NCI-H526 treated with DMSO at 0.1 percent for 48 hours (cell line): ENCODE results near the gene LEMD1.
"Not testable (repeated sequence)": the region's sequence is repeated elsewhere in the genome, so short reads cannot be mapped to it uniquely, and the experiment has no call there.

Experiments used
- DNase-seq: peaks from one replicate; lab custom pipeline; 2025; lab: John Stamatoyannopoulos, UW

Gene LEMD1

GRCh38 chr1:205429762-205430695 lies 8.2 kb upstream of the LEMD1 start:
- no peak for DNase-seq

- no peak for DNase-seq
These were observed 3.2 kb upstream of the LEMD1 start for GRCh38 chr1:205424901-205425600.

GRCh38 chr1:205423814-205424399 lies 2.1 kb upstream of the LEMD1 start:
- no peak for DNase-seq

DNA sequence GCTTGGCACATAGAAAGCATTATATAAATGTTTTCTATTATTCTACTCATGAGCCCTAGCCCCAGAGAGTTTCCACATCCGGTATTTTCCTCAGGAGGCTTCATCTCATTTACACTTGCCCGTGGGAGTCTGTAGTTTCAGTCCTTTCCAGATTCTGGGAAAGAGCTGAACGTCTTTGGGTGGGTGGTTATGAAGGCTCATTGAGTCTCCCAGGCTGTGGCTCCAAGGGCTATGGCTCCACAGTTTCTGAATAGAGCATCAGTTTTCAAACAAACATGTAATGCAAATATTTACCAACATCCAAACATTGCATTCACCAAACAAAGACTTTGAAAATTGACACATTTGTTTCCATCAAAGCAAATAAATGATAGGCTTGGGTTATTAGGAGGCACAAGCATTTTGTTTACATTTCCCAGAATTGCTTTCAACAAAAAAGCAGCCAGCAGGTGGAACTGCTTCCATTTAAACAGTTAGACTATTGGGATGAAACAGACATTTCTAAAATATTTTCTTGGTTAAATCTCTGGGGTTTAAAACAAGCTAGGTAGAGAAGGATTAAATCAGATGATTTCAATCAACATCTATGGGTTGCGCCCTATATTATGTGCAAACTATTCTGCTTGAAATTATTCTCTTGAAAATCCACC lies 1.3 kb upstream of the LEMD1 start:
- DNase-seq: no peak

- DNase-seq: no peak
These were observed 918 bp downstream of the LEMD1 start for GRCh38 chr1:205420938-205421337.

DNA sequence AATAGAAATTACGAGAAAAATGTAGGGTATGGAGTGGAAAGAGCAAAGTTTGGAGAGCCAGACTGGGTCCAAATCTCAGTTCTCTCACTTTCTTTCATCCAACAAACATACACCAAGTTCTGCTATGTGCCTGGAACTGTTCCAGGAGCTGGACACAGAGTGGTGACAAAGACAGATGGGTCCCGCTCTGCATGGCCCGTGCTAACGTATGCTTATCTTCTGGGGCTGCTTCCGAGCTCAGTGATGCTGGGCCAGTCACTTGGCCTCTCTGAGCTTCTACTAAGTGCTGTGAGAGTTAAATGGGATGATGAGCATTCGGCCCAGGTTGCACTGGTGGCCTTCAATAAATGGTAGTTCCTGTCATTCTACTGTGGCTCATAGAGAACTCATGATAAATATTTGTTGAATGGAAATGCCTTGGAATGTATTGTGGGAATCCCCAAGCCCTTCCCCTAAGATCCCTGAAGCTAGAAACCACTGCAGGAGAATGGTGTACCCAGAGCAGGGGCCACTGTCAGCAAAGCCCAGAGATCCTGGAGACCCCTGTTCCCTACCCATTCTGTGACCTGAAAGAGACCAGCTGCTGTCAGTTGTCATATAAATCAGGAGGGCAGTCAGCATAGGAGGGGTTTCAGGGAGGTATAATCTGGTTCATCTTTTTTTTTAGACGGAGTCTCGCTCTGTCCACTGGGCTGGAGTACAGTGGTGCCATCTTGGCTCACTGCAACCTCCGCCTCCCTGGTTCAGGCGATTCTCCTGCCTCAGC lies 3.8 kb downstream of the LEMD1 start:
- DNase-seq: no peak

DNA sequence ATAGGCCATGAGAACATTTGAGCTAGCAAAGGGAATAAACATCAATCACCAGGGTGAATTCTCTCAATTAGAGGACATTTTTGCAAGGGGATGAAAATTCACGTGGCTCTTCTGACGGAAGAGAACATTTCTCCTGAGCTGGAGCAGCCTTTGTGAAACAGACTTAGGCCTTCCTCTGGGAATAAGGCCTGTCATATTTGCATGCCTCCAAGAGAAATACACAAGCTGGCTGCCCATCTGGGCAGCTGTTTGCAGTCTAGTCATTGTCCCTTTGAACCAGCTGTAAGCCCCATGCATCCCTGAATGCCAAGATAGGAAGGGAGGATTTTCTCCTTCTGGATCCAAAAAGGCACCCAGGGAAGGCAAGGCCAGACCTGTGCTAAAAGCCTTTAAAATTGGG lies 5.5 kb downstream of the LEMD1 start:
- DNase-seq: no peak

DNA sequence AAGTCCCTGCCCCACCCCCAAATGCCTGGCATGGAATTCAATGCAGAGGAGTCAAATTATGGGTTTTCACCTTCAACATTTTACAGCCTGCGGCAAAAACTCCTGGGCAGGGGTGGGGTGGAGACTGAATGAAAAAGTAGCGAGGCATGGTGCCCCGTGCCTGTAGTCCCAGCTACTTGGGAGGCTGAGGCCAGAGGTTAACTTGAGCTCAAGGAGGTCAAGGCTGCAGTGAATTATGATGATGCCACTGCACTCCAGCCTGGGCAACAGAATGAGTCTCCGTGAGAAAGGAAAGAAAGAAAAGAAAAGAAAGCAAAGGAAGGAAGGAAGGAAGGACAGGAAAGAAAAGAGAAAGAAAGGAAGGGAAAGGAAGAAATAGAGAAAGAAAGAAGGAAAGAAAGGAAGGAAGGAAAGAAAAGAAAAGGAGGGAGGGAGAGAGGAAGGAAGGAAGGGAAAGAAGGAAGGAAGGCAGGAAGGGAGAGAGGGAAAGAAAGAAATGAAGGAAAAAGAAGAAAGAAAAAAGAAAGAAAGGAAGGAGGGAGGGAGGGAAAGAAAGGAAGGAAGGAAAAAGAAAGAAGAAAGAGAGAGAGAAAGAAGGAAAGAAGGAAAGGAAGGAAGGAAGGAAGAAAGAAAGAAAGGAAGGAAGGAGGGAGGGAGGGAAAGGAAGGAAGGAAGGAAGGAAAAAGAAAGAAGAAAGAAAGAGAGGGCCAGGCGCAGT lies 11.1 kb downstream of the LEMD1 start:
- no peak for DNase-seq

GRCh38 chr1:205407970-205408369 lies 13.9 kb downstream of the LEMD1 start:
- DNase-seq: no peak

- DNase-seq: not testable (repeated sequence)
These were observed 15.6 kb downstream of the LEMD1 start for GRCh38 chr1:205406252-205406651.

GRCh38 chr1:205404484-205404883 lies 17.4 kb downstream of the LEMD1 start:
- not testable (repeated sequence) for DNase-seq

GRCh38 chr1:205398586-205398985 lies 23.3 kb downstream of the LEMD1 start:
- no peak for DNase-seq

DNA sequence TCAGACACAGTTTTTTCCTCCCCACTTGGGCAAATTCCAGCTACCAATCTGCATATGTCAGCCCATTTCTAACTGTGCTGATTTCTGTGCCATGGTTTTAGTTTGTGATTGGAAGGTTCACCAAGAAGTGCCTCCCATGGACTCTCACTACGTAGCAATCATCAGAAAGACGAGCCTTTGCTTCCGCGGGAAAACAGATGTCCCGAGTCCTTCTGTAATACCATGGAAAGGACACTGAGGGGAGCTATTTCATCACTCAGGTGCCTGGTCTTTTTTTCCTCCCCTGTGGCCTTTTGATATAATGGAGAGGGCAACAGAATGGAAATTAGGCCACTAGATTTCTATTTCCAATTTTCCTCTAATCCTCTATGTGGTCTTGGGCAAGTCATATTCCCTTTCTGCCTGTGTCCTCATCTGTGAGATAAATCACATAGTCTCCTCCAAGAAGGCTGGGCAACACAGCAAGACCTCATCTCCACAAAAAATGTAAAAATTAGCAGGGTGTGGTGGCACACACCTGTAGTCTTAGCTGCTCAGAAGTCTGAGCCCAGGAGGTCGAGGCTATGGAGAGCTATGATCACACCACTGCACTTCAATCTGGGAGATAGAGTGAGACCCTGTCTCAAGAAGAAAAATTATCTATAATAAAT lies 24.8 kb downstream of the LEMD1 start:
- peak; percentile 40 for DNase-seq

GRCh38 chr1:205395616-205396015 lies 26.2 kb downstream of the LEMD1 start:
- DNase-seq: no peak

DNA sequence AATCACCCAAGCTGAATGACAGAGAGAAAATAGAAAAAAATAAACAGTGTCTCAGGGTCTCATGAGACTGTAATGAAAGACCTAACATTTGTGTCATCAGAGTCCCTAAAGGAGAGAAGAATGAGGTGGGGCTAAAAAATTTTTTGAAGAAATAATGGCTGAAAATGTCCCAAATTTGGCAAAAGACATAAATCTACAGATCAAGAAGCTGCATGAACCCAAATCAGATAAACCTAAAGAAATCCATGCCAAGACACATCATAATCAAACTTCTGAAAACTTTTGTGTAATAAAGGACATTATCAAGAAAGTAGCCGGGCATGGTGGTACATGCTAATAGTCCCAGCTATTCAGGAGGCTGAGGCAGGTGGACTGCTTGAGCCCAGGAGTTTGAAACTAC lies 29.2 kb downstream of the LEMD1 start:
- no peak for DNase-seq

GRCh38 chr1:205391386-205391785 lies 30.5 kb downstream of the LEMD1 start:
- no peak for DNase-seq

GRCh38 chr1:205387845-205388244 lies 34.0 kb downstream of the LEMD1 start:
- DNase-seq: no peak

DNA sequence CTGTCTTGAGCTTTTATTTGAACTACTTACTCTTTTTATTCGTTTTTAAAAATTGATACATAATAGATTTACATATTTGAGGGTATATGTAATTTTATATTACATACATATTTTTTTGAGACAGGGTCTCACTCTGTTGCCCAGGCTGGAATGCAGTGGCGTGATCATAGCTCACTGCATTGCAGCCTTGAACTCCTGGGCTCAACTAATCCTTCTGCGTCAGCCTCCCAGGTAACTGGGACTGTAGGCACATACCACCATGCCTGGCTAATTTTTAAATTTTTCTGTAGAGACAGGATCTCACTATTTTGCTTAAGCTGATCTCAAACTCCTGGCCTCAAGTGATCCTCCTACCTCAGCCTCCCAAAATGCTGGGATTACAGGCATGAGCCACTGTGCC lies 38.9 kb downstream of the LEMD1 start:
- not testable (repeated sequence) for DNase-seq

DNA sequence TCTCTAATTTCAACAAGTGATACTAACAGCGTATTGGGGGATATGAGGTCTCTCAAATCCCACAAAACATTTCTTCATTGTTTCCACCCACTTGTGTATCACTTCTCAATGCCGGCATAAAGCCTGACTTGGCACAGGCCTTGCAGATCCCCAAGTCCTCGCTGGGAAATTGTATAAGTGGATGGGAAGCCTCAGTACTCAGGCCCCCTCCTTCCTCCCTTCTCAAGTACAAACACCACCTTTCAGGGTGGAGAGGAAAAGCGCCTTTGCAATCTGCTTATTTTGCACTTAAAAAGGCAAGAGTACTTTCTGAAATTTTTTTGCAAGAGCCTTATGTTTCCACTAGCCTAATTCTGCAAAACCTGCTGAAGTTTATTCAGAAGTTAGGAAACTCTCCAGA lies 39.3 kb downstream of the LEMD1 start:
- DNase-seq: no peak

DNA sequence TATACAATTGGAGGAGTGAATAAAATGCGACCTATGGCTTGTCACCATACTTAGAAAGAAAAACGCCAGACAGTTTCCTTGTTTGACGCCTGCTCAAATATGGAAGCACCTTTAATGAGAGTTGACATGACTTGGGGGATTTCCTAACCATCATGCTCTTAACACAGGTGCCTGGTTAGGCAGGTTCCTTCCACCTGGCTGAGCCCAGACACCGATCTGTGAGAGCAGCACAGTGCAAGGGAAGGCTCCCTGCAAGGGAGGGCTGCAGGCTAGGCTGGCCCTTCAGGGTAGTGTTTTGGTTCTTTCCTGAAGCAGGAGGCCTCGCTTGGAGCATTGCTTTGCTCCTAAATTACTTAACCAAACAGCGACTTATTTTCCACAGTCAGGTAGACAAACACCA lies 40.6 kb downstream of the LEMD1 start:
- DNase-seq: no peak
